ENCODE data around the gene SCART1. TPM values are rescaled to one million over a fixed set of nuclear protein-coding genes. Genes with fewer than 3 reads are reported as not detected.

The SCART1 gene
- total and polyA plus RNA-seq, 2 of the 4 experiments (the other 2 are of a cell fraction) = 0.54 to 2.1 TPM

- Histone ChIP-seq H3K14ac (replicated peaks; ENCODE audit: low read depth, low read length) (no peak overlapping the region), H3K9ac (ENCODE audit: low read depth, low read length) (no peak overlapping the region), H2BK15ac (ENCODE audit: low read depth, low read length) (no peak overlapping the region), H3K18ac (ENCODE audit: low read depth, low read length) (no peak overlapping the region), H4K5ac (ENCODE audit: low read depth, low read length) (no peak overlapping the region), H2AK9ac (replicated peaks; ENCODE audit: low read depth, low read length, poor library complexity) (no peak overlapping the region), H4K91ac (ENCODE audit: insufficient read depth, low read depth, low read length) (no peak overlapping the region), H2AFZ (replicated peaks; ENCODE audit: low read length, poor library complexity) (no peak overlapping the region), H3K27ac (ENCODE audit: insufficient read depth, low read length) (no peak overlapping the region), H2AK5ac (ENCODE audit: low read depth, low read length) (no peak overlapping the region), H3K79me1 (ENCODE audit: low read depth in 1 of 2, low read length in 2 of 2) (peaks cover 6 to 7% of the 10 kb centered on the region in 2 experiments; a peak in 1 of 4 replicates), H3K23ac (ENCODE audit: low read depth, low read length) (no peak overlapping the region), H3K9me1 (ENCODE audit: insufficient read depth, low read length) (no peaks in the 10 kb centered on the region), H4K20me1 (ENCODE audit: insufficient read depth, low read length) (no peaks in the 10 kb centered on the region; the same call in none of the 2 replicates), H2BK20ac (ENCODE audit: low read depth, low read length) (no peak overlapping the region), H3K9me3 (ENCODE audit: control insufficient read depth, insufficient read depth, low read length) (no peaks in the 10 kb centered on the region), H2BK120ac (ENCODE audit: low read depth, low read length) (no peak overlapping the region), H3K56ac (ENCODE audit: extremely low read depth, insufficient read depth, low read length) (no peak overlapping the region), H3K27me3 (ENCODE audit: control insufficient read depth, insufficient read depth, low read length) (peaks cover 3% of the 10 kb centered on the region; the same call in 1 of the 2 replicates), H3K4ac (ENCODE audit: low read depth, low read length) (no peak overlapping the region), H4K8ac (ENCODE audit: low read depth in 2 of 2, low read length in 2 of 2) (no peak overlapping the region), H3K4me3 (ENCODE audit: insufficient read depth, low read depth, low read length) (no peak overlapping the region), H3K4me1 (ENCODE audit: control insufficient read depth, insufficient read depth, low read length) (no peaks in the 10 kb centered on the region; the same call in 1 of the 2 replicates), H2BK5ac (ENCODE audit: low read depth, low read length, poor library complexity, severe bottlenecking) (no peak overlapping the region), H3K4me2 (ENCODE audit: low read depth, low read length) (no peak overlapping the region), H3K36me3 (ENCODE audit: control insufficient read depth, insufficient read depth, low read length) (peaks cover 31% of the 10 kb centered on the region)
- ChIA-PET POLR2A (ENCODE audit: unreplicated experiment) (no interaction called here), CTCF (no interaction called here)
- DNase-seq = no peak
- TF ChIP-seq MAFK (IDR thresholded peaks at IDR 0.05; ENCODE audit: low read depth, low read length) = no peak
- TF ChIP-seq RAD21 (IDR thresholded peaks at IDR 0.05; ENCODE audit: low read length) = no peak
- no peak for TF ChIP-seq ELK1 (IDR thresholded peaks at IDR 0.05; ENCODE audit: borderline replicate concordance, low read depth, low read length)
- no peak for TF ChIP-seq MXI1 (IDR thresholded peaks at IDR 0.05; ENCODE audit: borderline replicate concordance, low read depth, low read length)
- TF ChIP-seq, protein P1, sequence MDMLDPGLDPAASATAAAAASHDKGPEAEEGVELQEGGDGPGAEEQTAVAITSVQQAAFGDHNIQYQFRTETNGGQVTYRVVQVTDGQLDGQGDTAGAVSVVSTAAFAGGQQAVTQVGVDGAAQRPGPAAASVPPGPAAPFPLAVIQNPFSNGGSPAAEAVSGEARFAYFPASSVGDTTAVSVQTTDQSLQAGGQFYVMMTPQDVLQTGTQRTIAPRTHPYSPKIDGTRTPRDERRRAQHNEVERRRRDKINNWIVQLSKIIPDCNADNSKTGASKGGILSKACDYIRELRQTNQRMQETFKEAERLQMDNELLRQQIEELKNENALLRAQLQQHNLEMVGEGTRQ (IDR thresholded peaks at IDR 0.05; ENCODE audit: low read depth, low read length) = no peak
- no peak for TF ChIP-seq FOS (IDR thresholded peaks at IDR 0.05; ENCODE audit: low read depth, low read length)
- TF ChIP-seq RCOR1 (IDR thresholded peaks at IDR 0.05; ENCODE audit: insufficient replicate concordance, low read length) = no peak
- TF ChIP-seq BHLHE40 (IDR thresholded peaks at IDR 0.05; ENCODE audit: low read depth, low read length) = no peak
- TF ChIP-seq CTCF (conservative IDR thresholded peaks at IDR 0.05; ENCODE audit: low read depth, low read length) = no peak
- no peak for TF ChIP-seq MAZ (IDR thresholded peaks at IDR 0.05; ENCODE audit: borderline replicate concordance, low read depth, low read length)
- TF ChIP-seq NFE2L2 (IDR thresholded peaks at IDR 0.05; ENCODE audit: low read depth, low read length) = no peak
- TF ChIP-seq RFX5 (IDR thresholded peaks at IDR 0.05; ENCODE audit: low read depth, low read length) = no peak
- no peak for TF ChIP-seq CEBPB (IDR thresholded peaks at IDR 0.05; ENCODE audit: low read depth, low read length)
- no peak for TF ChIP-seq SMC3 (IDR thresholded peaks at IDR 0.05; ENCODE audit: low read depth, low read length)
- TF ChIP-seq CHD1 (IDR thresholded peaks at IDR 0.05; ENCODE audit: low read depth, low read length) = no peak
- no peak for TF ChIP-seq POLR2A (IDR thresholded peaks at IDR 0.05; ENCODE audit: low read depth, low read length)
- no TSS peak for BruUV-seq (replicated peaks)
- no peak for ATAC-seq (ENCODE audit: low read depth)
- dilution Hi-C loops (cut with HindIII; ENCODE audit: low sequenced_read_pairs, unreplicated experiment) (no loop called here), intact Hi-C loops (cut with micrococcal nuclease) (no loop called here), in situ Hi-C loops (cut with MboI; ENCODE audit: low sequenced_read_pairs) (no loop called here)
- WGBS, 2 experiments (ENCODE audit: extremely low coverage in 2 of 2, insufficient read length in 1 of 2) = 100% methylated on average over 8 of the region's 14 CpGs; no CpG with 5 or more reads in 1 of the 2 experiments
Measured at GRCh38 chr10:133418289-133418993, 35.3 kb upstream of the SCART1 start.
